Right cardiac atrium (tissue), 5 donors: Measurements from ENCODE around the gene ATR. TPM values are rescaled to one million over a fixed set of nuclear protein-coding genes. Genes with fewer than 3 reads are reported as not detected.

Source experiments
- ATAC-seq, 2 donors: fragments of 200-7000 bp; cut with Tn5 transposase; one replicate each; pipeline versions ENCODE4 v1.8.0 to v1.9.1; 2020; ENCODE audit warnings: moderate library complexity in 2 of 2, mild to moderate bottlenecking in 1 of 2
- DNase-seq, 3 donors: peaks; one replicate each; pipeline ENCODE4 v3.0.0-alpha.2; 2020
- H3K27ac ChIP-seq: one replicate; pipeline ENCODE4 v1.5.1; 2013; ENCODE audit warnings: mild to moderate bottlenecking, low read length, control low read depth, moderate library complexity
- H3K27me3 ChIP-seq: one replicate; pipeline ENCODE4 v1.6.1; 2013; ENCODE audit not compliant: control insufficient read depth, insufficient read depth
- H3K4me1 ChIP-seq: one replicate; pipeline ENCODE4 v1.6.1; 2013; ENCODE audit warnings: low read length; ENCODE audit not compliant: control insufficient read depth, insufficient read depth
- H3K4me3 ChIP-seq: one replicate; pipeline ENCODE4 v1.5.1; 2013; ENCODE audit warnings: low read length, control low read depth
- H3K9me3 ChIP-seq: one replicate; pipeline ENCODE4 v1.6.1; 2013; ENCODE audit warnings: low read length; ENCODE audit not compliant: control insufficient read depth
- WGBS: extraction: QIAGEN DNeasy Blood & Tissue Kit; methylation state at CpG from one replicate; pipeline ENCODE4 v1.1.7; 2013; 5-methylcytosine and 5-hydroxymethylcytosine counted together
- intact Hi-C, 4 donors: fragments of 100-400 bp; cut with DNase I; formaldehyde crosslinking; loops; one replicate each; pipeline versions ENCODE4 v1.11.0 to v1.14.0; 2022 to 2023
- polyA plus RNA-seq: library from polyadenylated mRNA; stranded (reverse); fragments of 200-250 nt; gene quantifications from one replicate; pipeline ENCODE4 v1.2.3, GENCODE V29; 2013
- total RNA-seq, 4 donors: library from RNA; stranded (reverse); fragmentation: NEBNext Ultra II Directional; extraction: Animal tissue kit (Norgen Biotek cat#: 25700); gene quantifications; one replicate each; pipeline ENCODE4 v1.2.1, GENCODE V29; 2021
- donor health status: healthy with polysubstance abuse.
- donor health status: DM: no; HTN: yes; CAD: no.
- donor health status: DM: no; HTN: no; CAD: no.
- donor health status: DM: no; HTN: yes; CAD: no; lungs with severe emphysema.
- donor health status: DM: yes; HTN: yes; CAD: no.

Gene ATR
- total and polyA plus RNA-seq, 5 donors: 6.7 to 15.0 (median 13.8) TPM

GRCh38 chr3:142523921-142524566, 54.5 kb downstream of the ATR start:
- intact Hi-C loops: no loop called here
- H3K4me3 ChIP-seq: no peak overlapping the region
- H3K27ac ChIP-seq: no peak overlapping the region
- H3K4me1 ChIP-seq: peaks cover 2% of the 10 kb centered on the region
- 51% methylated on average over 4 of the region's 4 CpGs for WGBS
- DNase-seq (no peak), ATAC-seq (no peak)
- H3K9me3 ChIP-seq: no peaks in the 10 kb centered on the region
- H3K27me3 ChIP-seq: no peaks in the 10 kb centered on the region

GRCh38 chr3:142509079-142509478, 69.5 kb downstream of the ATR start:
- 99% methylated on average over 3 of the region's 3 CpGs for WGBS
- Histone ChIP-seq H3K9me3 (no peaks in the 10 kb centered on the region), H3K4me1 (no peaks in the 10 kb centered on the region), H3K27me3 (no peaks in the 10 kb centered on the region), H3K4me3 (no peak overlapping the region), H3K27ac (no peak overlapping the region)
- DNase-seq: no peak
- intact Hi-C loops: no loop called here
- ATAC-seq: no peak

GRCh38 chr3:142507241-142507640, 71.3 kb downstream of the ATR start:
- Histone ChIP-seq H3K27me3 (no peaks in the 10 kb centered on the region), H3K4me3 (no peak overlapping the region), H3K27ac (no peak overlapping the region), H3K4me1 (no peaks in the 10 kb centered on the region), H3K9me3 (no peaks in the 10 kb centered on the region)
- 97% methylated on average over 4 of the region's 4 CpGs for WGBS
- intact Hi-C loops: no loop called here
- ATAC-seq (no peak), DNase-seq (no peak)

GRCh38 chr3:142502187-142502985, 76.1 kb downstream of the ATR start:
- Histone ChIP-seq H3K27ac (no peak overlapping the region), H3K27me3 (no peaks in the 10 kb centered on the region), H3K9me3 (no peaks in the 10 kb centered on the region), H3K4me1 (no peaks in the 10 kb centered on the region), H3K4me3 (no peak overlapping the region)
- no peak for ATAC-seq
- intact Hi-C loops: no loop called here
- DNase-seq: no peak
- over 99% methylated on average over 2 of the region's 2 CpGs for WGBS

GRCh38 chr3:142501004-142501926, 77.3 kb downstream of the ATR start:
- WGBS: 94% methylated on average over 5 of the region's 5 CpGs
- ATAC-seq: no peak
- Histone ChIP-seq H3K4me3 (no peak overlapping the region), H3K27ac (no peak overlapping the region), H3K9me3 (no peaks in the 10 kb centered on the region), H3K27me3 (no peaks in the 10 kb centered on the region), H3K4me1 (no peaks in the 10 kb centered on the region)
- intact Hi-C loops: no loop called here
- DNase-seq: no peak

- H3K27me3 ChIP-seq: no peaks in the 10 kb centered on the region
- ATAC-seq (no peak), DNase-seq (no peak)
- H3K9me3 ChIP-seq: no peaks in the 10 kb centered on the region
- intact Hi-C loops: no loop called here
- H3K4me3 ChIP-seq: no peak overlapping the region
- no peaks in the 10 kb centered on the region for H3K4me1 ChIP-seq
- WGBS: 95% methylated on average over 2 of the region's 2 CpGs
- H3K27ac ChIP-seq: no peak overlapping the region
Observed at GRCh38 chr3:142500211-142500610, 78.3 kb downstream of the ATR start.

- ATAC-seq (no peak), DNase-seq (no peak)
- H3K4me1 ChIP-seq: no peaks in the 10 kb centered on the region
- WGBS: 51% methylated on average over 2 of the region's 2 CpGs
- intact Hi-C loops: no loop called here
- H3K27me3 ChIP-seq: no peaks in the 10 kb centered on the region
- H3K27ac ChIP-seq: no peak overlapping the region
- H3K4me3 ChIP-seq: no peak overlapping the region
- H3K9me3 ChIP-seq: no peaks in the 10 kb centered on the region
Observed at GRCh38 chr3:142498397-142499180, 79.9 kb downstream of the ATR start.

GRCh38 chr3:142497729-142498128, 80.8 kb downstream of the ATR start:
- no peak for DNase-seq
- no peak overlapping the region for H3K4me3 ChIP-seq
- H3K27ac ChIP-seq: no peak overlapping the region
- intact Hi-C loops: no loop called here
- WGBS: 77% methylated on average over 1 of the region's 1 CpG
- ATAC-seq: no peak
- H3K4me1 ChIP-seq: no peaks in the 10 kb centered on the region
- H3K27me3 ChIP-seq: no peaks in the 10 kb centered on the region
- H3K9me3 ChIP-seq: no peaks in the 10 kb centered on the region

- no peak for ATAC-seq
- DNase-seq: no peak
- Histone ChIP-seq H3K4me1 (no peaks in the 10 kb centered on the region), H3K4me3 (no peak overlapping the region), H3K27me3 (no peaks in the 10 kb centered on the region), H3K27ac (no peak overlapping the region), H3K9me3 (no peaks in the 10 kb centered on the region)
- WGBS: 96% methylated on average over 3 of the region's 3 CpGs
- intact Hi-C loops: no loop called here
Observed at GRCh38 chr3:142495103-142495502, 83.4 kb downstream of the ATR start.

GRCh38 chr3:142492184-142492583, 86.3 kb downstream of the ATR start:
- no peak overlapping the region for H3K4me3 ChIP-seq
- ATAC-seq: no peak
- no peak for DNase-seq
- H3K4me1 ChIP-seq: no peaks in the 10 kb centered on the region
- intact Hi-C loops: no loop called here
- H3K27me3 ChIP-seq: no peaks in the 10 kb centered on the region
- WGBS: 96% methylated on average over 2 of the region's 2 CpGs
- no peaks in the 10 kb centered on the region for H3K9me3 ChIP-seq
- no peak overlapping the region for H3K27ac ChIP-seq
